PFSK-1 (cell line): ENCODE data around the gene GPR158.

Experiments used
- FOXP2 ChIP-seq: optimal IDR thresholded peaks from 2 replicates; pipeline ENCODE3; 2011; ENCODE audit warnings: borderline replicate concordance, control low read depth, inconsistent platforms; ENCODE audit not compliant: insufficient read depth; ENCODE audit errors: extremely low read length, extremely low read depth
- POLR2AphosphoS5 ChIP-seq: IDR thresholded peaks from 2 replicates; pipeline ENCODE4 v1.6.1; 2012; ENCODE audit warnings: low read depth, mild to moderate bottlenecking, control low read depth, low read length, moderate library complexity
- SIN3A ChIP-seq: IDR thresholded peaks from 2 replicates; pipeline ENCODE4 v1.6.1; 2012; ENCODE audit warnings: mild to moderate bottlenecking, low read length, moderate library complexity, borderline replicate concordance; ENCODE audit not compliant: insufficient read depth
- TAF1 ChIP-seq: IDR thresholded peaks from 2 replicates; pipeline ENCODE4 v1.6.1; 2012; ENCODE audit warnings: low read length, control low read depth, borderline replicate concordance; ENCODE audit not compliant: insufficient read depth
- TF ChIP-seq, protein P1 (sequence below), 2 experiments: IDR thresholded peaks; 2 replicates each; pipeline versions ENCODE4 v1.6.1 to v1.8.0; 2011 to 2012; ENCODE audit warnings: low read depth in 2 of 2, low read length in 2 of 2, control low read depth in 1 of 2, inconsistent platforms in 1 of 2, mild to moderate bottlenecking in 1 of 2, moderate library complexity in 1 of 2; ENCODE audit not compliant: insufficient read depth in 1 of 2

The GPR158 gene

DNA sequence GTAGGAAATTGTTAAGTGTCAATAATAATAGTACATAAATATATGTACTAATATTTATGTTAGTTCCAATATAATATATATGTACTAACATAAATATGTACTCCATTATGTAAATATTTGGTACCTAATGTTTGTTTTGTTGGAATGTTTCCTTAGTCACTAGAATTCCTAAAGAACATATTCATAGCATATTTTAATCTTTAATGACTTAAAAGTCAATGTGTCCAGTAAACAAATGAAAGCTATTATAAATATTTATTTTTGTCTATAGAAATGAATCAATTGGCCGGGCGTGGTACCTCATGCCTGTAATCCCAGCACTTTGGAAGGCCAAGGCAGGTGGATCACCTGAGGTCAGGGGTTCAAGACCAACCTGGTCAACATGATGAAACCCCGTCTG is 153.6 kb downstream of the GPR158 start:
- TF ChIP-seq SIN3A, result no peak
- TF ChIP-seq FOXP2, result no peak
- no peak for TF ChIP-seq TAF1
- TF ChIP-seq POLR2AphosphoS5, result no peak
- TF ChIP-seq, protein P1, sequence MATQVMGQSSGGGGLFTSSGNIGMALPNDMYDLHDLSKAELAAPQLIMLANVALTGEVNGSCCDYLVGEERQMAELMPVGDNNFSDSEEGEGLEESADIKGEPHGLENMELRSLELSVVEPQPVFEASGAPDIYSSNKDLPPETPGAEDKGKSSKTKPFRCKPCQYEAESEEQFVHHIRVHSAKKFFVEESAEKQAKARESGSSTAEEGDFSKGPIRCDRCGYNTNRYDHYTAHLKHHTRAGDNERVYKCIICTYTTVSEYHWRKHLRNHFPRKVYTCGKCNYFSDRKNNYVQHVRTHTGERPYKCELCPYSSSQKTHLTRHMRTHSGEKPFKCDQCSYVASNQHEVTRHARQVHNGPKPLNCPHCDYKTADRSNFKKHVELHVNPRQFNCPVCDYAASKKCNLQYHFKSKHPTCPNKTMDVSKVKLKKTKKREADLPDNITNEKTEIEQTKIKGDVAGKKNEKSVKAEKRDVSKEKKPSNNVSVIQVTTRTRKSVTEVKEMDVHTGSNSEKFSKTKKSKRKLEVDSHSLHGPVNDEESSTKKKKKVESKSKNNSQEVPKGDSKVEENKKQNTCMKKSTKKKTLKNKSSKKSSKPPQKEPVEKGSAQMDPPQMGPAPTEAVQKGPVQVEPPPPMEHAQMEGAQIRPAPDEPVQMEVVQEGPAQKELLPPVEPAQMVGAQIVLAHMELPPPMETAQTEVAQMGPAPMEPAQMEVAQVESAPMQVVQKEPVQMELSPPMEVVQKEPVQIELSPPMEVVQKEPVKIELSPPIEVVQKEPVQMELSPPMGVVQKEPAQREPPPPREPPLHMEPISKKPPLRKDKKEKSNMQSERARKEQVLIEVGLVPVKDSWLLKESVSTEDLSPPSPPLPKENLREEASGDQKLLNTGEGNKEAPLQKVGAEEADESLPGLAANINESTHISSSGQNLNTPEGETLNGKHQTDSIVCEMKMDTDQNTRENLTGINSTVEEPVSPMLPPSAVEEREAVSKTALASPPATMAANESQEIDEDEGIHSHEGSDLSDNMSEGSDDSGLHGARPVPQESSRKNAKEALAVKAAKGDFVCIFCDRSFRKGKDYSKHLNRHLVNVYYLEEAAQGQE (IDR thresholded peaks at IDR 0.05; ENCODE audit: insufficient read depth in 1 of 2, low read depth in 2 of 2, low read length in 2 of 2), result no peak

DNA sequence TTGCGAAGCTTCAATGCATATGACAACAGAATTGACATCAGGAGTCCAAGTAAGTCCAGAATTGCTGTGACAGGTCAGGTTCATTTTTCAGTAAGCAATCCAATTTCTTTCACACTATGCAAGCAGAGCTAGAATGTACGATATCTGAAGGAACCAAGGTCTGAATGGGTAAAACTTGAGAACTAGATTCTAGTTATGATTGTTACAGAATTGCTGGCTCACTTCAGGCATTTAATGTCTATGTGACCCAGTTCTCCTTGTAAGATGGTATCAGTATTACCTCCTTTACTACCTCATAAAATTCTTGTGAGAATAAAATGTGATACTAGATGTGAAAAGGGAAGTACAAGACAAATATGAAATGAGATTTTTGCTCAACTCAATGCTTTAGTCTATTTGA is 159.6 kb downstream of the GPR158 start:
- TF ChIP-seq FOXP2, result no peak
- TF ChIP-seq, protein P1 (IDR thresholded peaks at IDR 0.05; ENCODE audit: insufficient read depth in 1 of 2, low read depth in 2 of 2, low read length in 2 of 2), result no peak
- no peak for TF ChIP-seq SIN3A
- TF ChIP-seq POLR2AphosphoS5, result no peak
- TF ChIP-seq TAF1, result no peak

DNA sequence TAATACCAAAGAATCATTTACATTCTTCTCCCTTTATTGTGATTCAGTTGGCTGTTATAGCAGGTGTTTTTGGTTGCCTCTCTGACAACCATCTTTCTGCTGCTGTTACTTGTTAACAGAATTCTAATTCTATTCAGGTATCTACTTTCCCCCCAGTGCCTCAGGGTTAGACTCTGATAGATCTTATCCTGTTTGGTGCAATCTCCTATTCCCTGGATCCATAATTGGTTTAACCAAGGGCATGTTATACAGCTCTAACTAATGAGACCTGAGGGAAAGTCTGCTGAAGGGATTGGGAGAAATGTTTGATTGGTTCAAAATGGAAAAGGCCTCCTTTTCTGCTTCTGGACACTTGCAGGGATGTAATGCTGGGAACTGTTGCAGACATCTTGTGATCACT is 161.5 kb downstream of the GPR158 start:
- no peak for TF ChIP-seq TAF1
- TF ChIP-seq FOXP2, result no peak
- TF ChIP-seq, protein P1 (IDR thresholded peaks at IDR 0.05; ENCODE audit: insufficient read depth in 1 of 2, low read depth in 2 of 2, low read length in 2 of 2), result no peak
- no peak for TF ChIP-seq SIN3A

DNA sequence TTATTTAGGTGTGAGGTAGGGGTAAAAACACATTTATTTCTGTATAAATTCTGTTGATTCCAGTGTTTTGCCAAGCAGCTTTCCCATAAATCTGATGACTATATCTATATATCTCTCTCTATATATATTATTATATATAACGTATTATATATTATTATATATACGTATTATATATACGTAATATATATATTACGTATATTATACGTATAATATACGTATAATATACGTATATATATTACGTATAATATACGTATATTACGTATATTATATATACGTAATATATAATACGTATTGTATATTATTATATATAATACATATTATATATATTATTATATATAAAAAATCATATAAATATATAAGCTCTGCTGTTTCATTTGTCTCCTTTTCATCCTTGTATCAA is 163.5 kb downstream of the GPR158 start:
- TF ChIP-seq FOXP2, result no peak
- TF ChIP-seq POLR2AphosphoS5, result no peak
- TF ChIP-seq SIN3A, result no peak
- TF ChIP-seq TAF1, result no peak
- TF ChIP-seq, protein P1 (IDR thresholded peaks at IDR 0.05; ENCODE audit: insufficient read depth in 1 of 2, low read depth in 2 of 2, low read length in 2 of 2), result no peak

DNA sequence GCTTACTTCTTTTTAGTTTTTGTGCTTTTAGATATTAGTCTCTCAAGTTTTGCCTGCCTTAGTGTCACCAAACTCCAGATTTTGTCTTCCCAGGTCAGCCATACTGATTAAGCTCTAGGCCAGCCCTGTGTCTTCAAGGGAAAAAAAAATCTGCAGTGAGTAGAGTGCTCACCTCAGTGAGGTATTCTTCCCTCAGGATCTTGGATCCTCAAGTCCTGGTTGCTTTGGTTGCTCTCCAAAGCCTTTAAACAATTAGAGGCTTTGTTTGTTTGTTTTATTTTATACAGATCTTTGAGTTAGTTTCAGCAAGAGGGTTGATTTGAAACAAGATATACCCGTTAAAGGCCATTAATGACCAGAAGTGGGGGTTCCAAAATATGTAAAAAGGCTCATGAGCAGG is 165.2 kb downstream of the GPR158 start:
- TF ChIP-seq SIN3A (no peak), FOXP2 (no peak), POLR2AphosphoS5 (no peak), TAF1 (no peak)
- TF ChIP-seq, protein P1 (IDR thresholded peaks at IDR 0.05; ENCODE audit: insufficient read depth in 1 of 2, low read depth in 2 of 2, low read length in 2 of 2), result no peak
